SIG-M5 (cell line): ENCODE results near the gene GZF1.

Experiments used
- DNase-seq: peaks from one replicate; lab custom pipeline; 2025; lab: John Stamatoyannopoulos, UW

Gene GZF1

DNA sequence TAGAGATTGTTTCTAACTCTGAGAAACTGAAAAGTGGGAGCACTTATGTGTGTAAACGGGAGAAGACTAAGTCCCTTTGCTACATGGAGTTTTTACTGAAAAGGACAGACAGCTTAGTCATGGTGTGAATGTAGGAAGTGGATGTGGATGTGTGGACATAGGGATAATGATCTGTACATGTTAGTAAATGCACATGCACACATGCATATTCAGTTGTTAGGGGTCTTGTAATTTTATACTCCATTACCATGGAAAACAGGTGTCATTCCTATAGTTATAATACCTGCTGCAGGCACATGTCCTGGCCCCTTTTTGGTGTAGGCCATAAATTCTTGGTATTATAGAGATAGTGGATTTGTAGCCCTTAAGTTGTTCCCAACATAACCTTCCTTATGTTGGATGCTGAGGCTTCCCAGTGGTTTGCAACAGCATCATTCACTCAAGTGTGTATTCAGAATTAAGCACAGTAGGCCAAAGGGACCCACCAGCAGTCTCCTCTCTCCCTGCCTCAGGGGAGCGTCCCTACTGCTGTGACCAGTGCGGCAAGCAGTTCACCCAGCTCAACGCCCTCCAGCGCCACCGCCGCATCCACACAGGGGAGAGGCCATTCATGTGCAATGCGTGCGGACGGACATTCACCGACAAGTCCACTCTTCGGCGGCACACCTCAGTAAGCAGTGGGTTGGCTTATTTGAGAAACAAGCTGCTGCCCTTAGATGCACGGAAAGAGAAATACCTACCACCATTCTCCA, 7.3 kb downstream of the GZF1 start:
- no peak for DNase-seq

DNA sequence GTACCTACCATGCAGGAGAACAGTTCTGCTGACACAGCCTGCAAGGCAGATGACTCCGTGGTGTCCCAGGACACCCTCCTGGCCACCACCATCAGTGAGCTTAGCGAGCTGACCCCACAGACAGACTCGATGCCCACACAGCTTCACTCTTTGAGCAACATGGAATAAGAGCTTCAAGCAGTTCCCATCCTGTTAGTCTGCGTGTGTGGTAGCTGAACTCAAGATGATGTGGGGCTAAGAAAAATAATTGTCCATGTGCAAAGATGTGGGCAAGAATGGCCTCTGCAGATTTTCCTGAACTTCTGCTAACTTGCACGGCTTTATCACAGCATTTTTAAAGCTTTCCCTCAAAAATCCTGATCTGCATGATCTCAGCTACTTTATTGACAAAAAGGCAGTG, 8.3 kb downstream of the GZF1 start:
- DNase-seq = no peak

DNA sequence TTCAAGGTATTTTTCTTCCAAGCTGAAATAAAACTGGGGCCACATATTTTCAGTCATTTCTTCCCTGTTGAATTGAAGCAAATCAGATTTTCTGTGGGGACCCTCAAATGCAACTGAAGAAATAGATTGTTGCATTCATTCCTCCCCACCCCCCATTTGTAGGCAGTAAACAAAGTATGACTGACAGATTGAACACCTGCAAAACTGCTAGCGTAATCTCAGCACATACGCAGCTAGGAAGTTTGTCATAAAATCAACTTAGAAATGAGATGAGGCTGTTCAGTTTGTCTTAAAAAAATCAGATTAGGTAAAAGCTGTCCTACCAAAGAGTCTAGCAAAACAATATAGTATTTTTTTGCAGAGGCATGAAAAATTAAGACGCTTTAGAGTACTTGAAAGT, 8.9 kb downstream of the GZF1 start:
- no peak for DNase-seq

DNA sequence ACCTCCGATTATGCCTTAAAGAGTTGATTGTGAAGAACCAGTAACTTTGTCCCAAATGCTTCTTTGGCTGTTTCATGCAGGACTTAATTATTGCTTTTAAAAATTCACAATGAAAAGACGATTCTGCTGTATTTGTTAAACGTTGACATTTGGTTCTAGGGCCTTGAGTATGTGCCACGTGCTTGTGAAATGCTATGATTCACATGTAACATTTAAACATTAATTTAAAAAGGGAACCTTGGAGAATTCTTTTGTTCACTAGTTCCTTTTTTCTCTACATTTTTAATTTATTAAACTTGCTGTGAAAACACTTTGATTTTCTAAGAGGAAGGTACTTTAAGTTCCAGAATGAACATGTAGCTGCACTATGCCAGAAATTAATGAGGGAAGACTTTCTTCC, 9.5 kb downstream of the GZF1 start:
- no peak for DNase-seq

DNA sequence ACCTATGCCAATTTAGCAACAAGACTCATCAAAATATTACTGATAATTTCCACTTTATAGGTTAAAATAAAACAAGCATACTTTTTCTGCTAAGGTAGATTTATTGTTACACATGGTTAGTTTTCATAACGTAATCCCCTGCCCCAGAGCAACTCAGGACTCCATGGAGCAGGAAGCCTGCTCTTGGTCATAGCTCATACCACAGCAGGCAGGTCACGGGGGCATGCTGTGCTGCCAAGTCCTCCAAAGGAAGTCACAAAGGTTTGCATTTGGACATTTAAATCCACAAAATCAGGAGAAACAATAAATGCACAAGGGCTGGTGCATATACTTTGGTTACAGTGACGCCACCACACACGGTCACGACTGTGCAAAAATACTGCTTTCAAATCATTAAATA, 12.5 kb downstream of the GZF1 start:
- no peak for DNase-seq

DNA sequence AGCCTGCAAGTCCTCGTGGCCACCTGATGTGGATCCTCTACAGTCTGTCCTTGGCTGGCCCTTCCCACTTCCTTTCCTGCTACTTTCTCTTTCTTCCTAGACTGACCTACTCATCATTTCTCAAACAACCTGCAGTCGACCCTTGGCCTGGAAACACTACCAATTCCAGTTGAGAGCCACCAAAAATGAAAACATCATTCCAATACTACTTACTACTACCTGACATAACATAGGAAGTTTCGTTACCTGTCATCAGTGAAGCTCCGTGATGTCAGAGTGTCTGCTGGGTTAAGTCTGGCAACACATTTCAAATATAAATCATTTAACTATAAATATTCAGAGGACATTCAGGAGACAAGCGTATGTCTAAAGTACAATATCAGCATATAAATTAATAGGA, 13.8 kb downstream of the GZF1 start:
- DNase-seq = no peak

DNA sequence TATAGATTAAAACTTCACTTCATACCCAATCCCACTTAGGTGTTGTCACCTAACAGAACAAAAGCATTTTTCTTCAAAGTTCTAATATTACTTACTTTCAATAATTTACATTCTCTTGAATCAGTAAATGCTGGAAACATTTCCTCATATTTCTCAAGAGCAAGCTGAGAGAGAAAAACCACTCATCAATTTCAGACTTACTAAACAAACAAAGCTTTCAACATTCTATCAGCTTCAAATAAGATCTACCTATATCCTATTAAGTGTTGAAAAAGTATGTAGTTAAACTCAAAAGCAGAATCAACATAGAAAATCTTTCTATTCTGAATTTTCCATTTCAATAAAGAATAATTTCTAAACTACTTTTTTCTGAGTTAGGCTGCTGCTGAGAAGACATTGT, 17.8 kb downstream of the GZF1 start:
- no peak for DNase-seq

DNA sequence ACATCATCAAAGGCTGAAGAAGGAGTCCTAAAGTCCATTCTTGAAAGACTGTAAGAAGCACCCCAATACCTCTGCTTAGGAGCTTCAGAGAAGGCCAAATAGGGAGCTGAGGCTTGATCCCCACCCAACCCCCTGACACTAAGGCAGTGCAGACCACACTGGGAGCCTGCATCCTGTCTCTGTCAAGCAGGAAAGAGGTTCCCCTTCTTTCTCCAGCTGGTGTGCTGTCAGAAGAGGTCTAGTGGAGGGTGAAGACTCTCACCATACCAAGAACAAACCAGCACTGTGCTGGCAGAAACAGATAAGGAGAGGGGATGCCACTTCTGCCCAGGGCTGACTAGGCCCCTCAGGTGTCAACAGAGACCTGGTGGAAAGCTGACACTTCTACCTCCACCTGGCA, 19.9 kb downstream of the GZF1 start:
- no peak for DNase-seq

DNA sequence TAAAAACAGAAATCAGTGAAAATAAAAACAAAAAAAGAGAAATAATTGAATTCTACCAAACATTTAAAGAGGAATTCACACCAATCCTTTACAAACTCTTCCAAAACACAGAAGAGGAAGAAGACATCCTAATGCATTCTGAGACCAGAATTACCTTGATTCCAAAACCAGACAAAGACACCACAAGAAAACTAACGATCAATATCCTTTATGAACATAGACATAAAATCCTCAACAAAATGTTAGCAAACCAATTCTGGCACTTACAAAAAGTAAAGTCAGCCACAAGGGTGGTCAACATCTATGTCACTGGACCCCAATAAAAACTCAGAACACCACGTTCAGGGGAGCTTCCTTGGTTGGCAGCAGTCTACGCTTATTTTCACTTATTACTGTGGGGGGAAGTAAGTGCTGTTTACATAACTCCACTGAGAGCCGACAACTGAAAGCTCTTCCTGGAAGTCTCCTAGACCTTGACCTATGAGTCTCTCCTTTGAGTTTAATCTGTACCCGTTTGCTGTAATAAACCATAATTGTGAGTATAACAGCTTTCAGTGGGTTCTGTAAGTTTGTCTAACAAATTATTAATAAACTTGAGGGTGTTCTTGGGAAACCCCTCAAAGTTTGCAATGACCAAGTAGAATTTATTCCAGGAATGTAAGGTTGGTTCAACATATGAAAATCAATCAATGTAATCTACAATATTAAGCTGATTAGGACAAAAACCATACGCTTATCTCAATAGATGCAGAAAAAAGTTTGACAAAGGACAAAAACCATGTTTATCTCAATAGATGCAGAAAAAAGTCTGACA, 24.5 kb downstream of the GZF1 start:
- no peak for DNase-seq

DNA sequence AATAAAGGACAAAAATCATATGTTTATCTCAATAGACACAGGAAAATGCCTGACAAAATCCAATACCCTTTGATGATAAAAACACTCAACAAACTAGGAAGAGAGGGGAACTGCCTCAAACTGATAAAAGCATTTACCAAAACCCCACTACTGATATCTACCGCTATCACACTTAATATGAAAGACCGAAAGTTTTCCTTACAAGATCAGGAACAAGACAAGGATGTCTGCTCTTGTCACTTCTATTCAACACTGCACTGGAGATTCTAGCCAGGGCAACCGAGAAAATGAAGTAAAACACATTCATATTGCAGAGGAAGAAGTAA, 25.1 kb downstream of the GZF1 start:
- no peak for DNase-seq

DNA sequence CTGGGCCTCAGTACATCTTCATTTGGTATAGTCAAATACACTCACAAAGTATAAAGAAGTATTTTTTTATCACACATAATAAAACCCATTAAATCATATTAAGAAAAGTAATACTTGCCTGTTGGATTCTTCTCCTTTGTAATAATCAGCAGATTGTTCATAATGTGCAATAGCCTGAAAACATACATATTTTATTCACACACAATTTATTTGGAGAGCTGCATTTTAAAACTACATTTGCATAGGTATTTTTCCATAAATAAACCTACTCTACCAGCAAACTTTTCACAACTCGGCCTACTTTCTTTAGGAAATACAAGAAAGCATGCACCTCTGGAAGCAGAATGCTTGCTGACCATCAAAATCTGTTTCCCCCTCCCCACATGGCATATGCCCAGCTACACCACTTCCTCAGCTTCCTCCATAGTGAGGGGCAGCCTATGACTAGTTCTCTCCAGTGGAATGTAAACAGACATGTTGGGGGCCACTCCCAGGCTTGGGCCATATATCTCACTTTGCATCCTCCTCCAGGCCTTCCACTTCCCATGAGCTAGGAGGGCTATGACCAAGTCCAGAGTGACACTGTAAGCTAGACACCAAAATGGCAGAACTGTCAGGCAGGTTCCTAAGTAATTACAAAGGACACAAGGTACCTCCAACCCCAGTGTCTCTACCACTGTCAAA, 28.3 kb downstream of the GZF1 start:
- DNase-seq = no peak

DNA sequence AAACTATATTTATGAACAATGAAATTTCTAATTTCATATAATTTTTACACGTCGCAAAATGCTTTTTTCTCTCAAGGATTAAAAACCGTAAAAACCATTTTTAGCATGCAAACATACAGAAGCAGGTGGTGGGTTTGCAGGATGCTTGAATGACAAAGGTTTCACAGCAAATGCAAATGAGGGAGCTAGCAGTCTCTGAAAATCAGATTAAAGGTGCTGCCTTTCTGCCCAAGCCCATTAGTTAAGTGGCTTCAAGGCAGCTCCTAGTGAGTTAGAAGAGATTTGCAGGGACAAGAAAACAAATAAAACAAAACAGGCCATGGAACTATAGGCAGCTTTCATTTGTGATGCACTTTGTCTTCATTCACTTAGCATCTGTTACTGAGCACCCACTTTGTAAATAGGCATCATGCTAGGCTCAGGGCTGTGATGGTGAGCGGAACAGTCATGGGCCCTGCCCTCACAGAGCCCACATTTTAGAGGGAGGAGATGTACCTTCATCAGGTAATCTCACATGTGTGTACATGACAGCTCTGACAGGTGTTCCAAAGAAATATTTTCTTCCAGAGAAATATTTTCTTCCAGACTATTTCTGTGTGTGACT, 29.8 kb downstream of the GZF1 start:
- DNase-seq = no peak

DNA sequence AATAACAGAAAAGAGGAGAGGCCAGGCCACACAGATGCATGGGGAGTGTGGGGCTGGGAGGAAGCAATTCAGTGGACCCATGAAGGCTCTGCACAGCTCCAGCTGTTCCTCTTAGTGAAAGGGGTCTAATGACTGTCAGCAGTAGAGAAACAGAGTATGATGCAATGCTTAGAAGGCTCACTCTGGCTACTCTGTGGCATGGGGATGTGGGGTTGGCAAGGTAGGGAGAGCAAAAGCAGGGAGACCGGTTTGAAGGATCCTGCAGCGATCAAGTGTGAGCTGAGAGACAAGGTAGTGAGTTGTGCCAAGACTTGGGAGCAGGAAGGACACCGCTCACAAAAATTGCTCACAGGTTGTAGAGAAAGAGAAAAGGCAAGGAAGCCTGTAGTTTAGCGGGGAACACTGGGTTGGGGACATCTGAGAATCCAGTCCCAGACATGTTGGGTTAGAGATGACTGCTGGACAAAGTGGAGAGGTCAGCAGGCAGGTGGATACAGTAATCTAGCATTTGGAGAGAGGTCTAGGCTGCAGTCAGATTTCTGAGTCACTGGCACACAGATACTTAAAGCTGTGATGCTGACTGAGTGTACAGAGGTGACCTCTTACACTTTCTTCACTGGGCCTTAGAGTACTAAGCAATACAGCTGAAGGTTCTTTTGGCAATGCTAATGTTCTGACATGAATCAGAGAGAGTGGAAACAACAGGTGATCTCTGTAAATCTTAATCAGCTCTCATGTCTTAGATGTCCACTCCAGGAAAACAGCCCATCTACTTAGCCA, 32.2 kb downstream of the GZF1 start:
- DNase-seq = no peak

DNA sequence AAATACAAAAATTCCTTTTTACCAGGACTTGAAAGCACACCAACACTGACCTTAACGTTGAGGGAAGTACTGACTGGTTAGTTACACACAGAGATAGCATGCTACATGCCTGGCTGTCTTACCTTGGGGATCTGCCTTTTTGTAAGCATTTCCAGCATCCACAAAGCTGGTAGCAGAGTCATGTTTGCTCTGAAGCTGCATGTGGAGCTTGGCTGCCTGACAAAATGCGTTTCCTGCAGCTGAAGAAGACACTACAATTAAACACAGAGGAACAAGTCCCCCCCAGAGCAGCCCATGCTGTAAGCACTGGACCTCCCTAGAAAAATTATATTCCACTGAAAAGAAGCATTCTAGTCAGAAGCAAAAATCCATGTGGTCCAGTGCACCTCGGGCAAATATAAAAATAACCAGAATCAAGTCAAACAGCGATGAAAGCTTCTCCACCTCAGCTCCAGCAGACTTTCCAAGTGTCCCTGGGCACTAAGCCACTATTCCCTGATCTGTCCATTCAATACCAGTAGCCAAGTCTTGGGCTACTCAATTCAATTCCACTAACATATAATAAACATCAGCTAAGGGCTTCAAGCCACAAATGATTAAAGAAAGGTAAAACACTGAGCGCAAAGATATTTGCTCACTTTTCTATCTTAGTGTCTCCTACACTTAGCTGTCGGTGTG, 35.1 kb downstream of the GZF1 start:
- DNase-seq = no peak

DNA sequence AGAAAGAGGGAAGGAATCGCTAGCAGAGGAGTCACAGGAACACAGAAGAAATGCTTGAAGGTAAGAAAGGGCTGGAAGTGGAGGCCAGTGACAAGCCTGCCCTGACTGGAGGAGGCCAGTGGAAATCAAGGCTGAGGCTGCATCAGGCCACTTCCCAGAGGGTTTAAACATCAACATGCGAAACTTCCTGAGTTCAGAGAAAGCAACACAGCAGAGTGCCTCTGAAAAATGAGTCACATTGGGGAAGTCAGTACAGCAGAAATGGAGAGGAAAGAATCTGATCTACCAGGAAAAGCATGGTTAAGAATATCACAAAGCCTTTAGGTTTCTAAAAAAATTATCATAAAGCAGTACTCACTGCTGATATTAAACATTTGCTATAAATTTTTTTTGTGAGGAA, 36.0 kb downstream of the GZF1 start:
- DNase-seq = no peak

DNA sequence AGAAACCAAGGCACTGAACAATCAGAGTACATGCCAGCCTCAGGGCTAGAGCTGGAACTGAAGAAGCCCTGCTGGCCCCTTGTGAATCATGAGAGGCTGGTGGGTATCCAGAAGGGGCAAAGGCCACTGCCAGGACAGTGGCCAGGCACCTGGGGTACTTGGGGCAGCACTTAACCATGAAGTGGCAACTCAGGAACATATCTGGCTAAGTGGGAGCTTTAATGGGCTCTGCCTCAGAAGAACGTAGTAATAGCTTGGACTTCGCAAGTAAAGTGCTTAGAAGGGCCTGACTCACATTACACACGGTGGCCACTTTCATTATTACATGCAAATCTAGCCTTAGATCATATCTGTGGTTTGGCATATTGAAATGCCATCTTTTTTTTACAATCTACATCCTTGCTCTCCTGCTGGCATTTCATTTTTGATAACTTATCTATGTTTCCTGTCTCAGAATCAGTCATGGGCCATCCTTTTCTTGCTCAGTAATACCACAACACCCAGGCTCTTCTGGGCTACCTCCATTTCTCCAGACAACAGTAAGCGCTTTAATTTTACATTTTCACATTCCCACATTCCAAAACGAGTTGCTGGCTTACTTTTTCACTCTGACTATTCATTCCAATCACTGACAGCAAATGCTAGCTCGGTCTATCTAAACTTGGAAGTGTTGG, 37.7 kb downstream of the GZF1 start:
- DNase-seq = no peak

DNA sequence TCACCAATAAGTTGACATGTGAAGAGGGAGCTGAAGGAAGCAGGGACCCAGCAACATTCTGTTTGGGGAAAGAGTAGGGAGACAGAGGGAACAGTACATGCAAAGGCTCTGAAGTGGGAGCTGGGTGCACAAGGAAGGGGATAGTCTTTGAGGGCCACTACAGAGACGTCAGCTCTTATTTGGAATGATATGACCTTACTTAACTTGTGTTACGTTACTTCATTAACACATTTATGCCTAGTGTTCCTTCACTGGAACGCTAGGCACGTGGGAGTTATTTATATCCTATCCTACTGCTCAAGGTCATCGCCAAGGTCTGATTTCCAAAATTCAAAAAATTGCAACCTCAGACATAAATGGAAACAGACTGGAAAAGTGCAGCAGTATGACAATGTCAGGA, 39.1 kb downstream of the GZF1 start:
- no peak for DNase-seq

DNA sequence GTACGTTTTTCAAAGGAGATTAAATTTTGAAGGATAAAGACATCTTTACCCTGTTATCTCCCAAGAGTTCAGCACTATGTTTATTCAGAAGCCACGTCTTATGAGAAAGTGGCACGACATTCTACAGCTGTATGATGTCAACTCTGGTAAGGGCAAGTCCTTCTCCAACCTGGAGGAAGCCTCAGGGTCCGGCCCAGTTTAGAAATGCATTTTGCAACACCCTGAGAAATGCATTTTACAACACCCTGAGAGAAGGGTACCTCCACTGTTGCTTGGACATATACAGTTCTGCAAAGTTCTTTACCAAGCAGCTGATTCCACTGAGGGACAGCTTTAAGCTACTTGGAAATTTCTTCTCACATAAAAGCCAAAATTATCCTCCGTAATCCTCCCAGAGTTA, 41.8 kb downstream of the GZF1 start:
- no peak for DNase-seq

DNA sequence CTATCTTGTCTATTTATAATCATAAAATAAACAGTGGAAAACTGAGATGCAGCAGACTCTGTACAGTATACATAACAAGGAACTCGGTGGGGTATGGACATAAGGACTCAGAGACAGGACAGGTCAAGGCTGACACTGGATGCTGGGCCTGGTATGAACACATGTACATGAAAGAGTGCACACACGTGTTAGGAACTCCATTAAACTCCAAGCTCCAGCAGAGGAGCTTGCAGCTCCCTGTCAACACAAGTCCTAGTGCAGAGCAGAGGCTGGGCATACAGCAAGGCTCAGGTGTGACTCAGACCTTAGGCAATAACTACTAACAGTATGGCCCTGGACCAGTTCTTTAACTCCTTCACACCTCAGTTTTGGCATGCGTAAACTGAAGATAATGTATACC, 42.2 kb downstream of the GZF1 start:
- no peak for DNase-seq

DNA sequence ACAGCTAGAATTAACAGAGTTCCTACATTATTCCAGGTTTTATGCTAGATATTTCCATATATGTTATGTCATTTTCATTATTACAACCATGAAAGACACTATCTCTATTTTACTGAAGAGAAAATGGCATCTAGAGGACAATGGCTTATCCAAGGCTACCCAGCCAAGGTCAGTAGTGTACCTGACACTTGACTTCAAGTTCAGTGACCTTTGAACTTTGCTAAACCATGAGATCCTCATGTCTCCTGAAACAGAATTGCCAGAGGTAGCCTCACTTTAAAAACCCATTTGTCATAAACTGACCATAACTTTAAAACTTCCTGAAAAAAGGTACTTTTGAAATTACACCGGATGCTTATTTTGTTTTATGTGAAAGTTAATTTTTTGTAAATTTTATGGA, 44.9 kb downstream of the GZF1 start:
- no peak for DNase-seq
